Uterus (tissue), 2 donors: ENCODE results near the gene TBC1D3B.
"Not testable (repeated sequence)": the region's sequence is repeated elsewhere in the genome, so short reads cannot be mapped to it uniquely, and the experiment has no call there.

Experiments
- CTCF ChIP-seq, 4 experiments: fragments of 200-600 bp in 2 of 4; fragments of 450-650 bp in 2 of 4; sonication (generic) in 2 of 4; IDR thresholded peaks; one replicate each; pipeline ENCODE4 v1.5.1; 2016 to 2019; ENCODE audit warnings: antibody characterized with exemption in 4 of 4, mild to moderate bottlenecking in 2 of 4, moderate library complexity in 1 of 4
- POLR2A ChIP-seq, 2 donors: fragments of 450-650 bp; IDR thresholded peaks; one replicate each; pipeline ENCODE4 v1.6.1; 2016; ENCODE audit warnings: antibody characterized with exemption in 2 of 2, mild to moderate bottlenecking in 1 of 2, moderate library complexity in 1 of 2

GRCh38 chr17:36219556-36219955, 43.1 kb upstream of the TBC1D3B start:
- not testable (repeated sequence) for TF ChIP-seq CTCF, POLR2A (IDR thresholded peaks at IDR 0.05)
